SK-MEL-5 (cell line): Measurements from ENCODE around the gene OBSCN. TPM values are rescaled to one million over a fixed set of nuclear protein-coding genes. Genes with fewer than 3 reads are reported as not detected.

Experiments
- DNase-seq: peaks from one replicate; pipeline ENCODE4 v3.0.0-alpha.2; 2016; ENCODE audit warnings: low read depth, low spot score
- in situ Hi-C: cut with HindIII; loops from 2 replicates; pipeline ENCODE4 v1.10.0; 2016; ENCODE audit warnings: low sequenced_read_pairs, high pct_unique_total_duplicates, low pct_unique_long_range_greater_than_20kb
- total RNA-seq: library from RNA; depleted of rRNA; stranded (reverse); fragments of >200 nt; shearing (Covaris generic); gene quantifications from 2 replicates; pipeline ENCODE4 v1.2.3, GENCODE V29; 2014; rRNA removed

OBSCN gene
- total RNA-seq, 1 experiment from 2014 or later: 0.98 TPM

GRCh38 chr1:228424685-228425660 is 217.1 kb downstream of the OBSCN start:
- DNase-seq: no peak
- in situ Hi-C loops: no loop called here

- DNase-seq: no peak
- in situ Hi-C loops: no loop called here
Measured at GRCh38 chr1:228426518-228427175, 218.8 kb downstream of the OBSCN start.

GRCh38 chr1:228428412-228428811 is 220.6 kb downstream of the OBSCN start:
- in situ Hi-C loops: no loop called here

More at GRCh38 chr1:228428412-228428811, 220.6 kb downstream of the OBSCN start:
- no peak for DNase-seq

Other genes starting within 250 kb of the OBSCN start
- not detected in 2 replicates for gene WNT3A, start 201.0 kb upstream of the OBSCN start, total RNA-seq
- 101 and 106 TPM in 2 replicates for gene ARF1, start 125.3 kb upstream of the OBSCN start, total RNA-seq
- gene C1orf35, start 104.7 kb upstream of the OBSCN start, total RNA-seq: 7.8 and 11.1 TPM in 2 replicates
- gene MRPL55, start 98.7 kb upstream of the OBSCN start, total RNA-seq: 55.2 and 59.6 TPM in 2 replicates
- gene GUK1, start 67.8 kb upstream of the OBSCN start, total RNA-seq: 198 and 236 TPM in 2 replicates
- gene GJC2, start 58.1 kb upstream of the OBSCN start, total RNA-seq: 0.16 TPM in 1 of 2 replicates, not detected in the other
- gene IBA57, start 42.2 kb upstream of the OBSCN start, total RNA-seq: 4.8 and 8.0 TPM in 2 replicates
- gene TRIM11, start 198.8 kb downstream of the OBSCN start, total RNA-seq: 14.7 and 17.0 TPM in 2 replicates
- not detected in 2 replicates for gene TRIM17, start 208.8 kb downstream of the OBSCN start, total RNA-seq